Measurements from ENCODE around the gene LRPAP1.

The LRPAP1 gene

GRCh38 chr4:3498407-3498806, 33.8 kb downstream of the LRPAP1 start:
- Histone ChIP-seq H2BK5ac (ENCODE audit: low read length) (no peak overlapping the region), H2BK15ac (replicated peaks; ENCODE audit: low read depth) (no peak overlapping the region), H2BK120ac (ENCODE audit: low read depth, low read length) (no peak overlapping the region), H3K36me3 (ENCODE audit: control insufficient read depth, insufficient read depth, low read length) (no peaks in the 10 kb centered on the region), H2AK5ac (ENCODE audit: low read length) (no peak overlapping the region), H3K27me3 (ENCODE audit: insufficient read depth, low read length, poor library complexity) (no peaks in the 10 kb centered on the region), H3K4me3 (ENCODE audit: low read length) (no peak overlapping the region), H3K9ac (ENCODE audit: low read length) (no peak overlapping the region), H4K5ac (ENCODE audit: low read length) (no peak overlapping the region), H3K4ac (ENCODE audit: low read depth, low read length) (no peak overlapping the region), H3K56ac (ENCODE audit: low read length) (no peak overlapping the region), H3K4me2 (ENCODE audit: low read length) (no peak overlapping the region), H3K79me2 (ENCODE audit: control insufficient read depth, insufficient read depth, low read length) (no peaks in the 10 kb centered on the region), H3K27ac (ENCODE audit: low read depth, low read length) (no peak overlapping the region), H3K4me1 (ENCODE audit: control insufficient read depth, low read depth, low read length) (no peaks in the 10 kb centered on the region), H3K79me1 (ENCODE audit: low read length) (no peaks in the 10 kb centered on the region), H3K18ac (ENCODE audit: low read length) (no peak overlapping the region), H3K23ac (ENCODE audit: low read length) (no peak overlapping the region), H4K8ac (ENCODE audit: low read depth, low read length) (no peak overlapping the region)
- no CpG with 5 or more reads among the region's 11 CpGs for WGBS (ENCODE audit: extremely low coverage, insufficient coverage, low lambda C conversion rate)
- DNase-seq: no peak

- H3K23ac ChIP-seq (ENCODE audit: low read length): no peak overlapping the region
- WGBS (ENCODE audit: extremely low coverage, insufficient coverage, low lambda C conversion rate): no CpG with 5 or more reads among the region's 24 CpGs
- DNase-seq: no peak
These were observed 34.5 kb downstream of the LRPAP1 start for GRCh38 chr4:3497523-3498389.

GRCh38 chr4:3497095-3497494, 35.1 kb downstream of the LRPAP1 start:
- DNase-seq: no peak
- no peak overlapping the region for H2AK5ac ChIP-seq (ENCODE audit: low read length)
- H3K4me2 ChIP-seq (ENCODE audit: low read length): no peak overlapping the region
- H3K56ac ChIP-seq (ENCODE audit: low read length): no peak overlapping the region
- H3K4ac ChIP-seq (ENCODE audit: low read depth, low read length): no peak overlapping the region
- H3K27ac ChIP-seq (ENCODE audit: low read depth, low read length): no peak overlapping the region
- no peak overlapping the region for H3K18ac ChIP-seq (ENCODE audit: low read length)
- H3K23ac ChIP-seq (ENCODE audit: low read length): no peak overlapping the region
- H2BK15ac ChIP-seq (replicated peaks; ENCODE audit: low read depth): no peak overlapping the region
- no peaks in the 10 kb centered on the region for H3K36me3 ChIP-seq (ENCODE audit: control insufficient read depth, insufficient read depth, low read length)
- no peaks in the 10 kb centered on the region for H3K4me1 ChIP-seq (ENCODE audit: control insufficient read depth, low read depth, low read length)
- no CpG with 5 or more reads among the region's 6 CpGs for WGBS (ENCODE audit: extremely low coverage, insufficient coverage, low lambda C conversion rate)
- H3K79me2 ChIP-seq (ENCODE audit: control insufficient read depth, insufficient read depth, low read length): no peaks in the 10 kb centered on the region
- H4K8ac ChIP-seq (ENCODE audit: low read depth, low read length): no peak overlapping the region
- H4K5ac ChIP-seq (ENCODE audit: low read length): no peak overlapping the region
- no peak overlapping the region for H2BK5ac ChIP-seq (ENCODE audit: low read length)
- H2BK120ac ChIP-seq (ENCODE audit: low read depth, low read length): no peak overlapping the region
- no peaks in the 10 kb centered on the region for H3K27me3 ChIP-seq (ENCODE audit: insufficient read depth, low read length, poor library complexity)
- H3K9ac ChIP-seq (ENCODE audit: low read length): no peak overlapping the region
- H3K79me1 ChIP-seq (ENCODE audit: low read length): no peaks in the 10 kb centered on the region
- H3K4me3 ChIP-seq (ENCODE audit: low read length): no peak overlapping the region

More at GRCh38 chr4:3497523-3498389, 34.5 kb downstream of the LRPAP1 start:
- Histone ChIP-seq H3K4me3 (ENCODE audit: low read length) (no peak overlapping the region), H4K8ac (ENCODE audit: low read depth, low read length) (no peak overlapping the region), H3K79me2 (ENCODE audit: control insufficient read depth, insufficient read depth, low read length) (no peaks in the 10 kb centered on the region), H3K4me2 (ENCODE audit: low read length) (no peak overlapping the region), H3K18ac (ENCODE audit: low read length) (no peak overlapping the region), H4K5ac (ENCODE audit: low read length) (no peak overlapping the region), H3K27ac (ENCODE audit: low read depth, low read length) (no peak overlapping the region), H3K56ac (ENCODE audit: low read length) (no peak overlapping the region), H3K79me1 (ENCODE audit: low read length) (no peaks in the 10 kb centered on the region), H2BK5ac (ENCODE audit: low read length) (no peak overlapping the region), H3K27me3 (ENCODE audit: insufficient read depth, low read length, poor library complexity) (no peaks in the 10 kb centered on the region), H2BK120ac (ENCODE audit: low read depth, low read length) (no peak overlapping the region), H3K36me3 (ENCODE audit: control insufficient read depth, insufficient read depth, low read length) (no peaks in the 10 kb centered on the region), H3K4me1 (ENCODE audit: control insufficient read depth, low read depth, low read length) (no peaks in the 10 kb centered on the region), H3K9ac (ENCODE audit: low read length) (no peak overlapping the region), H3K4ac (ENCODE audit: low read depth, low read length) (no peak overlapping the region), H2BK15ac (replicated peaks; ENCODE audit: low read depth) (no peak overlapping the region), H2AK5ac (ENCODE audit: low read length) (no peak overlapping the region)

- H3K79me1 ChIP-seq (ENCODE audit: low read length): no peaks in the 10 kb centered on the region
- no peaks in the 10 kb centered on the region for H3K79me2 ChIP-seq (ENCODE audit: control insufficient read depth, insufficient read depth, low read length)
- H4K8ac ChIP-seq (ENCODE audit: low read depth, low read length): no peak overlapping the region
- no CpG with 5 or more reads among the region's 14 CpGs for WGBS (ENCODE audit: extremely low coverage, insufficient coverage, low lambda C conversion rate)
- H3K4me1 ChIP-seq (ENCODE audit: control insufficient read depth, low read depth, low read length): no peaks in the 10 kb centered on the region
- H2BK15ac ChIP-seq (replicated peaks; ENCODE audit: low read depth): no peak overlapping the region
- H3K9ac ChIP-seq (ENCODE audit: low read length): no peak overlapping the region
- H3K56ac ChIP-seq (ENCODE audit: low read length): no peak overlapping the region
- no peak overlapping the region for H3K18ac ChIP-seq (ENCODE audit: low read length)
- H3K4me2 ChIP-seq (ENCODE audit: low read length): no peak overlapping the region
- H4K5ac ChIP-seq (ENCODE audit: low read length): no peak overlapping the region
- no peak overlapping the region for H2BK5ac ChIP-seq (ENCODE audit: low read length)
- H3K4me3 ChIP-seq (ENCODE audit: low read length): no peak overlapping the region
- no peaks in the 10 kb centered on the region for H3K36me3 ChIP-seq (ENCODE audit: control insufficient read depth, insufficient read depth, low read length)
- no peak overlapping the region for H3K4ac ChIP-seq (ENCODE audit: low read depth, low read length)
- H2BK120ac ChIP-seq (ENCODE audit: low read depth, low read length): no peak overlapping the region
- H3K23ac ChIP-seq (ENCODE audit: low read length): no peak overlapping the region
- H3K27ac ChIP-seq (ENCODE audit: low read depth, low read length): no peak overlapping the region
- H2AK5ac ChIP-seq (ENCODE audit: low read length): no peak overlapping the region
- H3K27me3 ChIP-seq (ENCODE audit: insufficient read depth, low read length, poor library complexity): no peaks in the 10 kb centered on the region
- DNase-seq: no peak
These were observed 36.2 kb downstream of the LRPAP1 start for GRCh38 chr4:3496021-3496420.

- Histone ChIP-seq H3K23ac (ENCODE audit: low read length) (no peak overlapping the region), H3K4me2 (ENCODE audit: low read length) (no peak overlapping the region), H3K9ac (ENCODE audit: low read length) (no peak overlapping the region), H3K4ac (ENCODE audit: low read depth, low read length) (no peak overlapping the region), H3K4me3 (ENCODE audit: low read length) (no peak overlapping the region), H3K18ac (ENCODE audit: low read length) (no peak overlapping the region), H2AK5ac (ENCODE audit: low read length) (no peak overlapping the region), H4K8ac (ENCODE audit: low read depth, low read length) (no peak overlapping the region), H2BK120ac (ENCODE audit: low read depth, low read length) (no peak overlapping the region), H3K4me1 (ENCODE audit: control insufficient read depth, low read depth, low read length) (no peaks in the 10 kb centered on the region), H3K27ac (ENCODE audit: low read depth, low read length) (no peak overlapping the region), H3K56ac (ENCODE audit: low read length) (no peak overlapping the region), H4K5ac (ENCODE audit: low read length) (no peak overlapping the region), H2BK5ac (ENCODE audit: low read length) (no peak overlapping the region), H3K36me3 (ENCODE audit: control insufficient read depth, insufficient read depth, low read length) (no peaks in the 10 kb centered on the region), H3K27me3 (ENCODE audit: insufficient read depth, low read length, poor library complexity) (no peaks in the 10 kb centered on the region), H2BK15ac (replicated peaks; ENCODE audit: low read depth) (no peak overlapping the region), H3K79me2 (ENCODE audit: control insufficient read depth, insufficient read depth, low read length) (no peaks in the 10 kb centered on the region), H3K79me1 (ENCODE audit: low read length) (no peaks in the 10 kb centered on the region)
- no CpG with 5 or more reads among the region's 28 CpGs for WGBS (ENCODE audit: extremely low coverage, insufficient coverage, low lambda C conversion rate)
- DNase-seq: no peak
These were observed 36.8 kb downstream of the LRPAP1 start for GRCh38 chr4:3495204-3495975.
